GM21526 (cell line): Measurements from ENCODE around the gene MAPRE3.

Source experiments
- ATAC-seq: cut with Tn5 transposase; IDR thresholded peaks from one replicate; pipeline ENCODE4 v1.9.1; 2021; ENCODE audit warnings: moderate library complexity; ENCODE audit not compliant: unreplicated experiment, low FRiP score

The MAPRE3 gene

GRCh38 chr2:27007416-27008374 lies 37.3 kb downstream of the MAPRE3 start:
- no peak for ATAC-seq

GRCh38 chr2:27008678-27009077 lies 38.2 kb downstream of the MAPRE3 start:
- no peak for ATAC-seq

GRCh38 chr2:27009083-27009482 lies 38.6 kb downstream of the MAPRE3 start:
- no peak for ATAC-seq

GRCh38 chr2:27009716-27010115 lies 39.3 kb downstream of the MAPRE3 start:
- no peak for ATAC-seq

- ATAC-seq, result no peak
Observed at GRCh38 chr2:27010139-27010538, 39.7 kb downstream of the MAPRE3 start.

- no peak for ATAC-seq
Observed at GRCh38 chr2:27013738-27014137, 43.3 kb downstream of the MAPRE3 start.

GRCh38 chr2:27014771-27015433 lies 44.5 kb downstream of the MAPRE3 start:
- no peak for ATAC-seq

- ATAC-seq, result no peak
Observed at GRCh38 chr2:27016801-27017325, 46.4 kb downstream of the MAPRE3 start.

GRCh38 chr2:27018142-27018541 lies 47.7 kb downstream of the MAPRE3 start:
- no peak for ATAC-seq

- ATAC-seq, result no peak
Observed at GRCh38 chr2:27019459-27019858, 49.0 kb downstream of the MAPRE3 start.

- no peak for ATAC-seq
Observed at GRCh38 chr2:27019931-27020855, 49.8 kb downstream of the MAPRE3 start.

- ATAC-seq, result no peak
Observed at GRCh38 chr2:27021253-27022049, 51.0 kb downstream of the MAPRE3 start.

GRCh38 chr2:27023740-27024139 lies 53.3 kb downstream of the MAPRE3 start:
- no peak for ATAC-seq

- no peak for ATAC-seq
Observed at GRCh38 chr2:27024188-27024587, 53.8 kb downstream of the MAPRE3 start.

GRCh38 chr2:27024812-27025211 lies 54.4 kb downstream of the MAPRE3 start:
- no peak for ATAC-seq

- no peak for ATAC-seq
Observed at GRCh38 chr2:27025281-27025800, 54.9 kb downstream of the MAPRE3 start.

GRCh38 chr2:27025861-27026851 lies 55.7 kb downstream of the MAPRE3 start:
- ATAC-seq, result no peak

GRCh38 chr2:27027211-27027651 lies 56.8 kb downstream of the MAPRE3 start:
- ATAC-seq, result no peak
